Skeletal muscle satellite cell (primary cell): Measurements from ENCODE around the gene MYDGF.

Experiments used
- H3K27me3 ChIP-seq: 2 replicates; pipeline ENCODE4 v1.7.0; 2013; ENCODE audit warnings: low read length; ENCODE audit not compliant: control insufficient read depth, insufficient read depth
- H3K36me3 ChIP-seq: 2 replicates; pipeline ENCODE4 v1.7.0; 2013; ENCODE audit warnings: mild to moderate bottlenecking, control low read depth, low read length; ENCODE audit not compliant: insufficient read depth
- H3K4me1 ChIP-seq: 2 replicates; pipeline ENCODE4 v1.7.0; 2013; ENCODE audit warnings: low read length; ENCODE audit not compliant: control insufficient read depth, insufficient read depth
- H3K4me2 ChIP-seq: 2 replicates; pipeline ENCODE4 v1.7.0; 2013; ENCODE audit warnings: mild to moderate bottlenecking, low read length
- H3K4me3 ChIP-seq: 2 replicates; pipeline ENCODE4 v1.7.0; 2013; ENCODE audit warnings: low read length
- H3K9ac ChIP-seq: 2 replicates; pipeline ENCODE4 v1.7.0; 2013; ENCODE audit warnings: mild to moderate bottlenecking, low read depth, low read length, moderate library complexity
- H3K9me3 ChIP-seq: replicated peaks from 2 replicates; pipeline ENCODE4 v1.7.0; 2013; ENCODE audit warnings: mild to moderate bottlenecking, control low read depth, low read length

Gene MYDGF

GRCh38 chr19:4697304-4697703, 27.2 kb upstream of the MYDGF start:
- H3K4me3 ChIP-seq: peak overlapping the region; percentile 24
- H3K36me3 ChIP-seq: peaks cover 75% of the 10 kb centered on the region

GRCh38 chr19:4695224-4695731, 25.1 kb upstream of the MYDGF start:
- Histone ChIP-seq H3K9me3 (no peaks in the 10 kb centered on the region), H3K27me3 (no peaks in the 10 kb centered on the region), H3K36me3 (peaks cover 68% of the 10 kb centered on the region), H3K4me1 (peaks cover 55% of the 10 kb centered on the region), H3K4me3 (no peak overlapping the region), H3K9ac (peak overlapping the region; percentile 9), H3K4me2 (peak overlapping the region; percentile 11)

More at GRCh38 chr19:4697304-4697703, 27.2 kb upstream of the MYDGF start:
- Histone ChIP-seq H3K4me2 (no peak overlapping the region), H3K9me3 (no peaks in the 10 kb centered on the region), H3K27me3 (no peaks in the 10 kb centered on the region), H3K9ac (peak overlapping the region; percentile 18), H3K4me1 (peaks cover 52% of the 10 kb centered on the region)

- peaks cover 55% of the 10 kb centered on the region for H3K4me1 ChIP-seq
- no peak overlapping the region for H3K4me3 ChIP-seq
- H3K4me2 ChIP-seq: peak overlapping the region; percentile 21
- no peaks in the 10 kb centered on the region for H3K27me3 ChIP-seq
- peaks cover 68% of the 10 kb centered on the region for H3K36me3 ChIP-seq
- H3K9ac ChIP-seq: peak overlapping the region; percentile 32
- no peaks in the 10 kb centered on the region for H3K9me3 ChIP-seq
Measured at GRCh38 chr19:4694211-4694987, 24.3 kb upstream of the MYDGF start.

- H3K4me3 ChIP-seq: peak overlapping the region; percentile 14
- no peaks in the 10 kb centered on the region for H3K9me3 ChIP-seq
- peaks cover 55% of the 10 kb centered on the region for H3K4me1 ChIP-seq
- H3K36me3 ChIP-seq: peaks cover 71% of the 10 kb centered on the region
- H3K4me2 ChIP-seq: peak overlapping the region; percentile 21
- no peaks in the 10 kb centered on the region for H3K27me3 ChIP-seq
- H3K9ac ChIP-seq: peak overlapping the region; percentile 32
Measured at GRCh38 chr19:4693471-4694121, 23.5 kb upstream of the MYDGF start.

GRCh38 chr19:4693078-4693350, 22.9 kb upstream of the MYDGF start:
- Histone ChIP-seq H3K4me2 (no peak overlapping the region), H3K36me3 (peaks cover 71% of the 10 kb centered on the region), H3K27me3 (no peaks in the 10 kb centered on the region), H3K4me1 (peaks cover 55% of the 10 kb centered on the region), H3K9me3 (no peaks in the 10 kb centered on the region), H3K9ac (no peak overlapping the region), H3K4me3 (no peak overlapping the region)

- no peak overlapping the region for H3K9ac ChIP-seq
Measured at GRCh38 chr19:4692251-4693077, 22.3 kb upstream of the MYDGF start.

GRCh38 chr19:4691373-4691772, 21.2 kb upstream of the MYDGF start:
- H3K9me3 ChIP-seq: no peaks in the 10 kb centered on the region
- H3K4me1 ChIP-seq: peaks cover 41% of the 10 kb centered on the region
- H3K27me3 ChIP-seq: no peaks in the 10 kb centered on the region
- H3K9ac ChIP-seq: no peak overlapping the region
- H3K36me3 ChIP-seq: peaks cover 77% of the 10 kb centered on the region
- H3K4me2 ChIP-seq: no peak overlapping the region
- no peak overlapping the region for H3K4me3 ChIP-seq

More at GRCh38 chr19:4692251-4693077, 22.3 kb upstream of the MYDGF start:
- Histone ChIP-seq H3K27me3 (no peaks in the 10 kb centered on the region), H3K36me3 (peaks cover 72% of the 10 kb centered on the region), H3K9me3 (no peaks in the 10 kb centered on the region), H3K4me1 (peaks cover 52% of the 10 kb centered on the region), H3K4me2 (no peak overlapping the region), H3K4me3 (no peak overlapping the region)

GRCh38 chr19:4690361-4690760, 20.2 kb upstream of the MYDGF start:
- Histone ChIP-seq H3K9me3 (no peaks in the 10 kb centered on the region), H3K4me2 (no peak overlapping the region), H3K9ac (no peak overlapping the region), H3K36me3 (peaks cover 83% of the 10 kb centered on the region), H3K4me3 (no peak overlapping the region), H3K4me1 (peaks cover 32% of the 10 kb centered on the region), H3K27me3 (no peaks in the 10 kb centered on the region)

GRCh38 chr19:4689403-4689802, 19.3 kb upstream of the MYDGF start:
- H3K4me1 ChIP-seq: peaks cover 23% of the 10 kb centered on the region
- H3K4me2 ChIP-seq: no peak overlapping the region
- no peak overlapping the region for H3K4me3 ChIP-seq
- no peak overlapping the region for H3K9ac ChIP-seq
- H3K9me3 ChIP-seq: no peaks in the 10 kb centered on the region
- peaks cover 83% of the 10 kb centered on the region for H3K36me3 ChIP-seq
- no peaks in the 10 kb centered on the region for H3K27me3 ChIP-seq

- peaks cover 86% of the 10 kb centered on the region for H3K36me3 ChIP-seq
- no peak overlapping the region for H3K4me2 ChIP-seq
- H3K4me3 ChIP-seq: no peak overlapping the region
- no peaks in the 10 kb centered on the region for H3K9me3 ChIP-seq
- H3K27me3 ChIP-seq: no peaks in the 10 kb centered on the region
- peaks cover 15% of the 10 kb centered on the region for H3K4me1 ChIP-seq
- H3K9ac ChIP-seq: no peak overlapping the region
Measured at GRCh38 chr19:4688587-4688986, 18.4 kb upstream of the MYDGF start.

GRCh38 chr19:4687396-4687795, 17.3 kb upstream of the MYDGF start:
- peaks cover 83% of the 10 kb centered on the region for H3K36me3 ChIP-seq
- H3K9me3 ChIP-seq: no peaks in the 10 kb centered on the region
- no peak overlapping the region for H3K4me3 ChIP-seq
- no peak overlapping the region for H3K9ac ChIP-seq
- peaks cover 4% of the 10 kb centered on the region for H3K4me1 ChIP-seq
- H3K27me3 ChIP-seq: no peaks in the 10 kb centered on the region
- H3K4me2 ChIP-seq: no peak overlapping the region
